GM12872 (cell line): Measurements from ENCODE around the gene IL17RB.

ENCODE experiments used
- CTCF ChIP-seq: IDR thresholded peaks from 3 replicates; pipeline ENCODE4 v1.5.1; 2011; ENCODE audit warnings: low read depth, mild to moderate bottlenecking, low read length, moderate library complexity; ENCODE audit not compliant: insufficient read depth

Gene IL17RB

GRCh38 chr3:53843195-53844177 is 2.9 kb upstream of the IL17RB start:
- TF ChIP-seq CTCF: no peak

- no peak for TF ChIP-seq CTCF
Measured at GRCh38 chr3:53844262-53845102, 1.9 kb upstream of the IL17RB start.

DNA sequence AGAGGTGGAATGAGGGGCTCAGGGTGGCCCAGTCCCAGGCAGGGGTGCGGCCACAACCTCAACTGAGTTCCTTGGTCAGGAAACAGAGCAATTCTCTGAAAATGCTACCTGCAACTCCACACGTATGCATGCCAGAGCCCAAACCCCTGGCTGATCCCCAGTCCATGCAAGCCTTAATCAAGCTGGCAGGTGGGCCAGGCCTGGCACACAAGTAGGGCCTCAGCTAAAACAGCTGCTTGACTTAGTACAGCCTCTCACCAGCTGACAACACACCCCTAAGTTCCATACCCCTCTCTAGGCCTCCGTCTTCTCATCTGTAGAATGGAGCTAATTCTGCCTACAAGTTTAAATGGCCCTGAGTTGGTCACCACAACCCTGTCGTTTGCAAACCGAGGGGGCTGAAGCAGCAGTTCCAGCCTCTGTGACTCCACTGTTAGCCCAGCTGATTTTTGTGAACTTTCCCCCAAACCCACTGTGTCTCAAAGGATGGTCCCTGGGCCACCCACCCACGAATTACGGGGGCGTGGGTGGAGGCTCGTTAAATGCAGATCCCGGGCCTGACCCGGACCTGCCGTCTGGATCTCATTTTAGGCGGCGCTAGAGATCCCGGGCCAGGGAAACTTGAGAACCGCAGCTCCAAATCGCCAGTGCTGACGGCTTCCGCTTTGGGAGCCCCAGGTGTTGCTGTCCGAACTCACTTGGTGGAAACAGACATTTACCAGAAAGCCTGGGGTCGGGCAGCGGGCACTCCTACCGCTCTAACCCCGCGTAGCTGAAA is 1.1 kb upstream of the IL17RB start:
- TF ChIP-seq CTCF: peak; percentile 51

DNA sequence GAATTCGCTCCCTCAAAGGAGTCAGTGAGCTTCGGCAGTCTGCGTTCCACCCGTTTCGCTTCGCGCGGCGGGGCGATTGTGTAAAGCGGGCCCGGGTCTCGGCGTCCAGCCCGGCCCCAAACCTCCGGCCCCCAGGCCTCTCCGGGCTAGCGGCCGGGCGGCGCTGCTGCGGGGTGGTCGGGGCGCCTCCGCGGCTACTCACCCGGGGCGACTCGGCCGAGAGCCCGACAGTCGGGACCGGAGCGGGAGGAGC is 561 bp upstream of the IL17RB start:
- no peak for TF ChIP-seq CTCF

DNA sequence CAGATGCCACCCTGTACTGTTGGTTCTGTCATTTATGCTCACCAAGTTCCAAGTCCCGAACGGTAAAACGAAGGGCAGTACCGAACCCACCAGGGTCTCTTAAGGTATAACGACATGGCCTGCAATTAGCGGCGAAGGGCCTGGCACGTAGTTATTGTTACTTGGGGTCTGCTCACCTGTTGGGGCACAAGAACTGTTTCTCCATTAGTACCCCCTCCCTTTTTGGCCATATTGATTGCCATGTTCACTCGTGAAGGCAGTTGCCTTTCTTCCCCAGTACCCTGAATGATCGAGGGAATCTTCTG is 435 bp downstream of the IL17RB start:
- no peak for TF ChIP-seq CTCF

GRCh38 chr3:53849916-53850315 is 3.5 kb downstream of the IL17RB start:
- TF ChIP-seq CTCF: no peak

DNA sequence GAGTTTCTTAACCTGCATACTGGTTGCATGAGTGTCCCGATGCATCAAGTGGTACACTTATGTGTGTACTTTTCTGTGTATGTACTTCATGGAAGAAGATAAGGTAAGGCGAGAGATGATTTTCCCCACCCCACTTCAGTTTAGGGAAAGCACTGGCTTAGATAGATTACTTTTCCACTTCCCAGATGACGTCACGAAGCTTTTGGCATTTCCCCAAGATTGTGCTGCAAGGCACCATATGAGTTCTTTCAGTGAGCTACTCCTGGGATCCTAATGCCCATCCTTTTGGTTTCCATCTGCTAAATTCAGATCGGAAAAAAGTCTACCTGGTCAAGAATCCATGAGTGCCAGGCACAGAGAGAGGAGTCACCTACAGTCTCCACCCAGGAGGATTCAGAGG is 4.5 kb downstream of the IL17RB start:
- no peak for TF ChIP-seq CTCF
